OCI-LY7 (cell line): ENCODE measurements around the gene PREPL.

Experiments used
- CTCF ChIP-seq: fragments of 200-600 bp; sonication (generic); conservative IDR thresholded peaks from 2 replicates; pipeline ENCODE4 v1.5.1; 2014; ENCODE audit warnings: mild to moderate bottlenecking, antibody characterized with exemption, low read length, moderate library complexity, mixed read lengths
- EZH2phosphoT487 ChIP-seq: fragments of 200-600 bp; sonication (generic); IDR thresholded peaks from 2 replicates; pipeline ENCODE4 v1.6.1; 2018; ENCODE audit warnings: low read depth, borderline replicate concordance, mild to moderate bottlenecking, mixed run types, antibody characterized with exemption, low read length, moderate library complexity, mixed read lengths

DNA sequence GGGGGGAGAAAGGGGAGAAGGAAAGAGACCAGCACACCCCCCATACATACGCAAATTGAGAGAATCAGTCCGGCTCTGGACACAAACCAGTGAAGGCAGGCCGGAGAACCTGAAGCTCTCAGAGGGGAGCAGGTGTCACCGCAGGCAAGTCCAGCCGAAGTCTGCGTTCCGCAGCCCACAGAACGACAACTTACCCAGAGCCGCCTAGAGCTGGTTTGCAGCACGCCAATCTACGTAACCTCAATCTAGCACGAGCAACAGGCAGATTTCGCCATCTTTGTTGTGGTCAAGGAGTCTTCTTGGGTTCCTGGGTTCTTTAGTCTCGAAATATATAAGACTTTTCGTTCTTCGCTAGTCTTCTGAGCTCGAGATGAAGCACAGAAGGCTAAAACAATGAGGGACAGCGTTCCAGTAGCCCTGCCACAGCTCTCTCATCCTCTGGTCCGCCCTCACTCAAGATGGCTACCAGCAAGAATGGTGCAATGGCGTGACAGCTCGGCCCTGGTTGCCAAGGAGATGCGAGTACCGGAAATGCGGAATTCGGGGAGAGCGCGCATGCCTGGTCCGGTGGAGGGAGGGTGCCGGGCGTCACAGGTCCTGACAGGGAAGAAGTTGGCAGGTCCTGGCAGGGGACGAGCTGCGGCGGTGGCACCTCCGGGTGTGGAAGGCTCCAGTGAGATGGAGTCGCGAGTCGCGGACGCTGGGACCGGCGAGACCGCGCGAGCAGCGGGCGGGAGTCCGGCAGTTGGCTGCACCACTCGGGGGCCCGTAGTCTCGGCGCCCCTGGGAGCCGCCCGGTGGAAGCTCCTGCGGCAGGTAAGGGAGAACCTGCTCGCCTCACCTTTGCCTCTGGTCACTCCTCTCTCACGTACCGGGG is at the start of gene PREPL, which contains the start of gene CAMKMT:
- TF ChIP-seq CTCF, result no peak
- TF ChIP-seq EZH2phosphoT487, result no peak
